GM18870 (cell line): ENCODE results near the gene CROCC2.

Source experiments
- ATAC-seq: cut with Tn5 transposase; IDR thresholded peaks from one replicate; pipeline ENCODE4 v1.9.1; 2021; ENCODE audit warnings: moderate library complexity; ENCODE audit not compliant: unreplicated experiment

Gene CROCC2

GRCh38 chr2:240919786-240920782, 13.9 kb downstream of the CROCC2 start:
- no peak for ATAC-seq

- no peak for ATAC-seq
Observed at GRCh38 chr2:240920783-240921231, 14.7 kb downstream of the CROCC2 start.

GRCh38 chr2:240921311-240921994, 15.3 kb downstream of the CROCC2 start:
- no peak for ATAC-seq

GRCh38 chr2:240921995-240922244, 15.8 kb downstream of the CROCC2 start:
- no peak for ATAC-seq

- ATAC-seq: no peak
Observed at GRCh38 chr2:240922245-240922981, 16.3 kb downstream of the CROCC2 start.

- ATAC-seq: no peak
Observed at GRCh38 chr2:240922982-240923537, 16.9 kb downstream of the CROCC2 start.

- ATAC-seq: no peak
Observed at GRCh38 chr2:240925191-240925567, 19.0 kb downstream of the CROCC2 start.

- ATAC-seq: no peak
Observed at GRCh38 chr2:240925568-240926515, 19.7 kb downstream of the CROCC2 start.

GRCh38 chr2:240926516-240927389, 20.6 kb downstream of the CROCC2 start:
- ATAC-seq: no peak

- no peak for ATAC-seq
Observed at GRCh38 chr2:240927390-240927781, 21.2 kb downstream of the CROCC2 start.

GRCh38 chr2:240928476-240929363, 22.6 kb downstream of the CROCC2 start:
- no peak for ATAC-seq

- no peak for ATAC-seq
Observed at GRCh38 chr2:240929364-240930095, 23.4 kb downstream of the CROCC2 start.

- ATAC-seq: no peak
Observed at GRCh38 chr2:240930096-240930630, 24.0 kb downstream of the CROCC2 start.

GRCh38 chr2:240930631-240931318, 24.6 kb downstream of the CROCC2 start:
- ATAC-seq: no peak

- ATAC-seq: no peak
Observed at GRCh38 chr2:240931319-240931949, 25.3 kb downstream of the CROCC2 start.
